Activated T-helper 1 cell treated with anti-CD3 and anti-CD28 coated beads, Interleukin-12 subunit alpha, Interleukin-12 subunit beta, Interleukin-2, Interleukin-4 antibody, amounts not matched to agents 30 ng/mL and 10 ng/mL and 1 ng/mL, durations not matched to agents 14 hours and 24 hours and 36 hours (primary cell): ENCODE results near the gene TCN2. TPM values are rescaled to one million over a fixed set of nuclear protein-coding genes. Genes with fewer than 3 reads are reported as not detected.

Experiments used
- DNase-seq: peaks from one replicate; pipeline ENCODE4 v3.0.0; 2021; ENCODE audit warnings: low spot score
- H3K27ac Mint-ChIP-seq: one replicate; pipeline ENCODE4 v1.8.0; 2021; ENCODE audit warnings: mild to moderate bottlenecking, mixed read lengths
- H3K27me3 Mint-ChIP-seq: one replicate; pipeline ENCODE4 v1.8.0; 2022; ENCODE audit warnings: mild to moderate bottlenecking, moderate library complexity, mixed read lengths; ENCODE audit not compliant: insufficient read depth
- H3K36me3 Mint-ChIP-seq: one replicate; pipeline ENCODE4 v1.8.0; 2021; ENCODE audit warnings: low read depth, mixed read lengths
- H3K4me1 Mint-ChIP-seq: one replicate; pipeline ENCODE4 v1.8.0; 2021; ENCODE audit warnings: low read depth, mixed read lengths
- H3K4me3 Mint-ChIP-seq: one replicate; pipeline ENCODE4 v1.8.0; 2021; ENCODE audit warnings: mild to moderate bottlenecking, moderate library complexity, mixed read lengths
- H3K9me3 Mint-ChIP-seq: one replicate; pipeline ENCODE4 v1.8.0; 2021; ENCODE audit warnings: mixed read lengths
- intact Hi-C: fragments of 100-400 bp; cut with micrococcal nuclease; formaldehyde crosslinking; loops from one replicate; pipeline ENCODE4 v1.15.1; 2024
- total RNA-seq: library from RNA; stranded (reverse); gene quantifications from 2 replicates; pipeline ENCODE4 v1.2.3, GENCODE V29; 2022

Gene TCN2
- total RNA-seq, 1 donor from 2014 or later, result 0.23 TPM

DNA sequence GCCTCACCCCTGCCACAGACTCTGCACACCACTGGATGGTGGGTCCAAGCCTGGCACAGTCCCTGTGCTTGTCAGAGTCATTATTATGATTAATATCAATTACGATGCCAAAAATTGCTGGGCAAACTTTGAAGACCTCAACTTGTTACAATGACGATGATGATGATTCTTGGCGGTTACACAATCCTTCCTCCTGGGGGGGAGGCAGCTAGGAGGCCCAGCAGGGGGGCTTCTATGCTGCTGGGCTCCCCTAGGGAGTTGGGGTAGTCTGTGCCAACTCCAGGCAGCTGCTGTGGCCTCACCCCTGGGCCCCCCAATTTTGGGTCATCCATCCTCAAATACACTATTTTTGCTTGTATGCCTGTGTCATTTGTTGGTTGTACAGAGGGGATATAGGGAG, 40.6 kb downstream of the TCN2 start:
- peaks cover 58% of the 10 kb centered on the region for H3K4me1 Mint-ChIP-seq
- H3K27ac Mint-ChIP-seq, result peak overlapping the region; percentile 40
- no peak overlapping the region for H3K4me3 Mint-ChIP-seq
- intact Hi-C loops, result no loop called here
- no peaks in the 10 kb centered on the region for H3K27me3 Mint-ChIP-seq
- DNase-seq, result no peak
- H3K36me3 Mint-ChIP-seq, result peaks cover 5% of the 10 kb centered on the region
- no peaks in the 10 kb centered on the region for H3K9me3 Mint-ChIP-seq

DNA sequence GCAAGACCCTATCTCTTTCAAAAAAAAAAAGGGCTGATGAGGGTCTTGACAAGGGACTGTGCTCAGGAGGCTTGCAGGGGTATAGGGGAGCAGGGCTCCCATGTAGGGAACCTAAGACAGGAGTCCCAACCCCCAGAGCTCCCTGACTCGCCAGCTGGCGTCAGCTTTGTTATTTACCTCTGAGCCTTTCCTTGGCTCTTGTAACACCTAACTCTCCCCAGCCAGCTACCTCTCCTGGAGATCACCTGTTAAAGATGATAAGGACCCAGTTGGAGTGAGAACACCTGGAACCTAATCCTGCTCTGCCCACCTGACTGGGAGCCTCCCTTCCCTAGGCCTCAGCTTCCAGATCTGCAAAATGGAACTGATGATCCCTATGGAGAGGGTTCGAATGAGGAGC, 41.9 kb downstream of the TCN2 start:
- Mint-ChIP-seq H3K36me3 (peaks cover 5% of the 10 kb centered on the region), H3K27me3 (no peaks in the 10 kb centered on the region), H3K4me3 (peak overlapping the region; percentile 45), H3K27ac (peak overlapping the region; percentile 89), H3K4me1 (peaks cover 54% of the 10 kb centered on the region), H3K9me3 (no peaks in the 10 kb centered on the region)
- no peak for DNase-seq
- intact Hi-C loops, result loop anchor here (1.0 kb wide), 5 partner anchors 15 to 96 kb away; partner anchors contain the start of genes DUSP18 and OSBP2

DNA sequence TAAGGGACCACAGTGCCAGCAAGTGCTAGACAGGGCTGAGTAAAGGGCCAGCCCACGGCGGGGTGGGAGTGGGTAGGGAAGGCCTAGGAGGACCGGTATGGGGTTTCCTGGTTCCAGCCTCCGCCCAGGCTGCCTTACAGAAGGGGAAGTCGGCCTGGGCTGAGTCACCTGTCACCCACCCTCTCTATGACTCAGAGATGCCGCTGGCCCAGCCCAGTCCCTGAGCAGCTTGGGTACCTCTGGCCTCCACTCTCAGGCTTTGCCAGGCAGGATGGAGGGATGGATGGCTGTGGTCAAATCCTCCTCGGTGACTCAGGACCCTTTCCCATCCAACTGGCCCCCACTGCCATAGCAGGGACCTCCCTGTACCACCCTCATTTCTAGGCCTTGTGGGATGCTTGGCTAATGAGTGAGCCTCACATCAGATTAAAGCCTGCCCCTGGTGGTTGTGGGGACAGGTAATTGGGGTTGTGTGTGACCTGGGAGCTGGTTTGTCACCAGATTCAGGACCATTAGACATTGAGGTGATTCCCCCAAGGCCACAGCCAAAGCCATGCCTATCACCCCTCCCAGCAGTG, 42.5 kb downstream of the TCN2 start:
- H3K4me1 Mint-ChIP-seq, result peaks cover 47% of the 10 kb centered on the region
- intact Hi-C loops, result loop anchor here (1.0 kb wide), 5 partner anchors 15 to 96 kb away; partner anchors contain the start of genes DUSP18 and OSBP2
- peak overlapping the region; percentile 45 for H3K4me3 Mint-ChIP-seq
- peak overlapping the region; percentile 89 for H3K27ac Mint-ChIP-seq
- H3K27me3 Mint-ChIP-seq, result no peaks in the 10 kb centered on the region
- peak; percentile 72 for DNase-seq
- H3K9me3 Mint-ChIP-seq, result no peaks in the 10 kb centered on the region
- H3K36me3 Mint-ChIP-seq, result peaks cover 6% of the 10 kb centered on the region

DNA sequence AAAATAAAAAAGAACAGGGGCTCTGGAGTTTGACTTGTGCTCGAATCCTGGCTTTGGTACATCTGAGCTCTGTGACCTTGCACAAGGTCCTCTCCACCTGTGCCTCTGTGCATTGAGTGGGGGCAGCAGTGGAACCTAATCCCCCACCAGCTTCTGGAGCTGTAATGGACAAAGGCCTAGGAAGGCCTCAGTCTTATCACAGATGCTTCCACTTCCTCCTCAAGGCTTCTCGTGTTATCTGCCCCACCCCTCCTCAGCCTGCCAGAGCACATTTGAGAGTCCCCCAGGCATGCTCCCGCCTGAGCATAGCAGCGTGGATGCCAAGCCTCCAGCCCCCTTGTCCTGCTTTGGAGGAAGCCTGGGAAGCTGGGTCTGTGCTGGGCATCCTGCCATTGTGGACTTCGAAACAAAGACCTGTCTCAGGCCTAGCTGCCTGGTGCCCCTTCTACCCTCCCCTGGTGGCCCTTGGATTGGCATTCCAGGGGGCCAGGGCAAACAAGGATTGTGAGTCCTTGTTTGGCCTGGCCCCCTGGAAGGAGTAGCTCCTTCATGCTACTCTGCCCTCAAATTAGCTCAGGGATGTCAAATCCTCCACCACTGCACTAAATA, 43.6 kb downstream of the TCN2 start:
- no peak overlapping the region for H3K4me3 Mint-ChIP-seq
- H3K27ac Mint-ChIP-seq, result peak overlapping the region; percentile 70
- H3K27me3 Mint-ChIP-seq, result no peaks in the 10 kb centered on the region
- peaks cover 41% of the 10 kb centered on the region for H3K4me1 Mint-ChIP-seq
- DNase-seq, result no peak
- H3K36me3 Mint-ChIP-seq, result peaks cover 11% of the 10 kb centered on the region
- no peaks in the 10 kb centered on the region for H3K9me3 Mint-ChIP-seq
- intact Hi-C loops, result no loop called here

DNA sequence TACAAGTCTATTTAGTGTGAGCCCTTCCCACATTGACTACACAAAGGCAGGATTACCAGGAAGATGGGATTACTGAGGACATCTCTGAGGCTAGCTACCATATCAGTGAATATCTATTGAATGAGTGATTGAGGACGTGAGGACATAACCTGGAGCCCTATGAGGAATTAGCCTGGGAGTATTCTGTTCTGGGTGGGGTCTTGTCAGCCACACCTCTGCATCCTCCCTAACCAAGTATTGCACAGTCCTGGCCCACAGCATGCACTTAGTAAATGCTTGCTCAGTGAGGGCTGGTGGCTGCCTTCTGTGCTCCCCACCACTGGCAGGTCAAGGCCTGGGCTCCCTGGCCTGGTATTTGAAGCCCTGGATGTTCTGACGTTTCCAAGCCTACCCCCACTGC, 45.9 kb downstream of the TCN2 start:
- Mint-ChIP-seq H3K4me1 (peaks cover 40% of the 10 kb centered on the region), H3K27ac (no peak overlapping the region), H3K36me3 (peaks cover 11% of the 10 kb centered on the region), H3K4me3 (no peak overlapping the region), H3K9me3 (no peaks in the 10 kb centered on the region), H3K27me3 (no peaks in the 10 kb centered on the region)
- intact Hi-C loops, result no loop called here
- DNase-seq, result no peak

DNA sequence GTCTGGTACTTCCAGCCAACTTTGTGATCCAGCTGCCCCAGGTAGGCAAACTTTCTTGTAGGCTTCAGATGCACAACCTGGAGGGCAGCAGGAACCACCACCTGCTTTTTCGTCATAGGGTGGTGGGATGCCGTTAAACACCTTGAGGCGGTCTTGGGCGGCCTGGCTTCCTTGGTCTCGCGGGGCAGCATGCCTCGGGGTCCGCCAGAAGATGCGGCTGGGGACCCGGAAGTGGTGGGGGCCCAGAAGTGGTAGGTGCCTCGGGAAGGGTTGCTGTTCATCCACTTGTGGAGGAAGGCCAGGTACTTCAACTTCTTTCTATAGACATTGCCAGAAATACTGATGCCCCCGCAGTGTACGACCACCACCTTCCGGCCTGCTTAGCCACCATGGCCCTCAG, 47.4 kb downstream of the TCN2 start:
- no peak for DNase-seq
- Mint-ChIP-seq H3K4me1 (peaks cover 27% of the 10 kb centered on the region), H3K36me3 (peaks cover 8% of the 10 kb centered on the region), H3K4me3 (no peak overlapping the region), H3K27ac (no peak overlapping the region), H3K9me3 (no peaks in the 10 kb centered on the region), H3K27me3 (no peaks in the 10 kb centered on the region)
- intact Hi-C loops, result no loop called here

DNA sequence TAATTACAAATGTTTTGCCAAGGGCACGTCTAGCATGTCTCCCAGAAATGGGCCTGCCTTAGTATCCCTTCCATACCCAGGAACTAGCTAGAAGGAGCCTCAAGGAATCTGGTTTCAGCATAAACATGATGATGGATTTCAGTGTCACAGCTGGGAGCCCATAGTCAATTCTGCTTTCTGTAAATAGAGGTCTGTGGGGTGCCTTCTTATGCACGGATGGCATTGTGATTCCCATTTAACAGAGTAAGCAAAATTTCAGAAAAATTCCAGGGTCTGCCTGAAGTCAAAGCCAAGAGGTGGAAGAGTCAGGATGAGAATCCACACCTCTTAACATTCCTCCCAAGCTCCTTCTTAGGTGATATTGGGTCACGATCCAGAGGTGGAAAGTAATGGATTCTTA, 48.6 kb downstream of the TCN2 start:
- DNase-seq, result no peak
- no peak overlapping the region for H3K4me3 Mint-ChIP-seq
- H3K27ac Mint-ChIP-seq, result no peak overlapping the region
- H3K9me3 Mint-ChIP-seq, result no peaks in the 10 kb centered on the region
- H3K36me3 Mint-ChIP-seq, result peaks cover 13% of the 10 kb centered on the region
- intact Hi-C loops, result no loop called here
- no peaks in the 10 kb centered on the region for H3K27me3 Mint-ChIP-seq
- peaks cover 20% of the 10 kb centered on the region for H3K4me1 Mint-ChIP-seq

DNA sequence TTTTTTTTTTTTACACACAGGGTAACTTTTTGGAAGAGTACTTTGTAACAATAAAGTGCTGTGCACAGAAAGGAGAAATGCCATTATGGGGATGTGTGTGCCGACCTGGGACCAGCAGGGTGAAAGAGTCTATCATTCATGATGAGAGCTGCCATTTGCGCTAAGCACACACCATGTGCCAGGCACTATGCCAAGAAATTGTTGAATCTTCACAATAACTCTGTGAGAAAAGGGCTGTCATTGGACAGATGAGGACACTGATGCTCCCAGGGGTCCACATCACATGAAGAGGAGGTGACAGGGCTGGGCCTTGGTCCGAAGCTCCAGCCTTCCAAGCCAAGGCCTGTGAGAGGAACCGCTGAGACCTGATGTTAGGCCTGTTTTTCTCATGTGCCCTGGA, 55.1 kb downstream of the TCN2 start:
- no peak for DNase-seq
- no peak overlapping the region for H3K4me3 Mint-ChIP-seq
- intact Hi-C loops, result loop anchor here (10.0 kb wide), 1 partner anchor 553 kb away; the partner anchor contains the start of gene LIMK2
- peaks cover 38% of the 10 kb centered on the region for H3K36me3 Mint-ChIP-seq
- peaks cover 23% of the 10 kb centered on the region for H3K4me1 Mint-ChIP-seq
- H3K27me3 Mint-ChIP-seq, result no peaks in the 10 kb centered on the region
- H3K27ac Mint-ChIP-seq, result no peak overlapping the region
- no peaks in the 10 kb centered on the region for H3K9me3 Mint-ChIP-seq

DNA sequence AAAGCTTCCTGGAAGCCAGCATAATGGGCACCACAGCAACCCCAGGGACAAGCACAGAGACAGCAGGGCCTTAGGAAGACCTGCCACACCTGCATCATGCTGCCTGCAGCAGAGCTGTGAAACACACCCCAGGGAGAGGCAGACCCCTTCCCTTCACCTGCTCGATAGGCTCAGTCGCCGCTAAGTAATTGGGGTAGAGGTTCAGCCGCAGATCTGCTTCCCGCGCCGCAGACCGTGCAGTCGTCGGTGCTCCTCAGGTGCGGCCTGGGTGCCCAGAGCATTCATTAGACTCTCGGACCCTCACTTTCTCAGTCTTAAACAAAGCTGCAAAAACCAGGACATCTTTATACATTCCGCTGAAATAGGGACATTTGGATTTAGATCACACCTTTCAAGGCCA, 57.8 kb downstream of the TCN2 start:
- intact Hi-C loops, result loop anchor here (10.0 kb wide), 1 partner anchor 550 kb away; the partner anchor contains the start of gene LIMK2
- DNase-seq, result no peak

DNA sequence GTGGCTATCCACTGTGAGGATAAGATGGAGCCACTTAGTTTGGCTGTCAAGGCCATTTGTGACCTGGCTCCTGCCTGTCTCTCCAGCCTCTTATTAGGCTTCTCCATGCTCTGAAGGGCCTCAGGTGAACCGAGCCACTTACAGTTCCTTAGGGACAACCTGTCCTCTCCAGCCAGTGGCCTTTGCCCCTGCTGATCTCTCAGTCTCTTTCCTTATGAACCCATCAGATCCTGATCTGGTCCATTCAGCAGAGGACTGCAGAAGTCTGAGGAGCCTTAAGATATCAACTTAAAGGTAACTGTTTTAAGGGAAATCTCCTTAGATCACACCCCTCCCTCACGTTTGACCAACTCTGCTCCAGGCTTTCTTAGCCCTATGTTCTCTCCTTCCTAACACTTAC, 58.3 kb downstream of the TCN2 start:
- Mint-ChIP-seq H3K9me3 (no peaks in the 10 kb centered on the region), H3K4me1 (peaks cover 32% of the 10 kb centered on the region)
- intact Hi-C loops, result loop anchor here (10.0 kb wide), 1 partner anchor 550 kb away; the partner anchor contains the start of gene LIMK2

More for the DNA sequence above, 57.8 kb downstream of the TCN2 start:
- no peak overlapping the region for H3K27ac Mint-ChIP-seq
- H3K4me1 Mint-ChIP-seq, result peaks cover 32% of the 10 kb centered on the region
- peaks cover 34% of the 10 kb centered on the region for H3K36me3 Mint-ChIP-seq
- peaks cover 5% of the 10 kb centered on the region for H3K27me3 Mint-ChIP-seq
- no peak overlapping the region for H3K4me3 Mint-ChIP-seq
- H3K9me3 Mint-ChIP-seq, result no peaks in the 10 kb centered on the region

DNA sequence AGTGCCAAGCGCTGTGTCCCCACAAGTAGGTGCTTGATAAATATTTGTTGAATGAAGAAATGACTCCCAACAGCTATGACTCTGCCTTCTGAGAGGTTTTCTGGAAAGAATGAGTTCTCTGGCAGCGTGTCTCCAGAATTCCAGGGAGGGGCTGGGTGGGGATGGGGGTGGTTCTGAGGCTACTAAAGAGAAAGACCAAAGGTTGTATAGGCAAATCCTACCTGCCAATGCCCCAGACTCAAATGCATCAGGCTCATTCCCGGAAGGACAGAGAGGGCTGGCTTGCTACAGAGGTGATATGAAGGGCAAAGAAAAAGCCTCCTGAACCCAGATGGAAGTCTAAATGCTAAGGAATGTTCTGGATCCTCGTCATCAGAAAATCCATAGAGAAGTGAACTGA, 58.8 kb downstream of the TCN2 start:
- no peak for DNase-seq
- H3K4me1 Mint-ChIP-seq, result peaks cover 32% of the 10 kb centered on the region
- peaks cover 31% of the 10 kb centered on the region for H3K36me3 Mint-ChIP-seq
- H3K9me3 Mint-ChIP-seq, result no peaks in the 10 kb centered on the region
- peaks cover 7% of the 10 kb centered on the region for H3K27me3 Mint-ChIP-seq
- peak overlapping the region; percentile 93 for H3K4me3 Mint-ChIP-seq
- intact Hi-C loops, result loop anchor here (10.0 kb wide), 1 partner anchor 549 kb away; the partner anchor contains the start of gene LIMK2
- H3K27ac Mint-ChIP-seq, result no peak overlapping the region

More for the DNA sequence above, 58.3 kb downstream of the TCN2 start:
- no peak overlapping the region for H3K4me3 Mint-ChIP-seq
- H3K27ac Mint-ChIP-seq, result no peak overlapping the region
- H3K27me3 Mint-ChIP-seq, result peaks cover 5% of the 10 kb centered on the region
- no peak for DNase-seq
- H3K36me3 Mint-ChIP-seq, result peaks cover 34% of the 10 kb centered on the region

DNA sequence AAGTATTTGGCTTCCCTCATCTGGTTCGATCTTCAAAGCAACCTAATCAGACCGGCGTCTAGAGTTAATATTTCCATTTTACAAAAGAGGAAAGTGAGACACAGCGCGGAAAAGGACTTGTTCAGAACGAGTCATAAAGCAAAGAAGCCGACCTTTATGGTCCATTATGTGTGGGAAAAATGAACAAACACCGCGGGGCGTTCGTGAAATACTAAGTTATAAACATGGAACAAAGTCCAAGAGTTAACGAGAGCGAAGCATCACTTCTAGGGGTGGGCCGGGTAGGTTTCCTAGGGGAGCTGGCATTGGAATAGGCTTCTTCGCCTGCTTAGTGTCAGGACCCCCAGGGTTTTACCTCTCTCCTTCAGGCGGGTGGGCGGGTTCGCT, 60.1 kb downstream of the TCN2 start:
- Mint-ChIP-seq H3K27ac (peak overlapping the region; percentile 80), H3K27me3 (peaks cover 7% of the 10 kb centered on the region), H3K4me1 (peaks cover 32% of the 10 kb centered on the region), H3K9me3 (no peaks in the 10 kb centered on the region), H3K4me3 (peak overlapping the region; percentile 93), H3K36me3 (peaks cover 29% of the 10 kb centered on the region)
- DNase-seq, result no peak
- intact Hi-C loops, result loop anchor here (1.0 to 10.0 kb wide), 7 partner anchors 18 to 548 kb away; partner anchors contain the start of genes LIMK2 and OSBP2
